ENCODE measurements around the gene ZNF282. TPM values are rescaled to one million over a fixed set of nuclear protein-coding genes. Genes with fewer than 3 reads are reported as not detected.

Gene ZNF282
- 100 to 1,000 TPM; 103 to 105 TPM for total RNA-seq

DNA sequence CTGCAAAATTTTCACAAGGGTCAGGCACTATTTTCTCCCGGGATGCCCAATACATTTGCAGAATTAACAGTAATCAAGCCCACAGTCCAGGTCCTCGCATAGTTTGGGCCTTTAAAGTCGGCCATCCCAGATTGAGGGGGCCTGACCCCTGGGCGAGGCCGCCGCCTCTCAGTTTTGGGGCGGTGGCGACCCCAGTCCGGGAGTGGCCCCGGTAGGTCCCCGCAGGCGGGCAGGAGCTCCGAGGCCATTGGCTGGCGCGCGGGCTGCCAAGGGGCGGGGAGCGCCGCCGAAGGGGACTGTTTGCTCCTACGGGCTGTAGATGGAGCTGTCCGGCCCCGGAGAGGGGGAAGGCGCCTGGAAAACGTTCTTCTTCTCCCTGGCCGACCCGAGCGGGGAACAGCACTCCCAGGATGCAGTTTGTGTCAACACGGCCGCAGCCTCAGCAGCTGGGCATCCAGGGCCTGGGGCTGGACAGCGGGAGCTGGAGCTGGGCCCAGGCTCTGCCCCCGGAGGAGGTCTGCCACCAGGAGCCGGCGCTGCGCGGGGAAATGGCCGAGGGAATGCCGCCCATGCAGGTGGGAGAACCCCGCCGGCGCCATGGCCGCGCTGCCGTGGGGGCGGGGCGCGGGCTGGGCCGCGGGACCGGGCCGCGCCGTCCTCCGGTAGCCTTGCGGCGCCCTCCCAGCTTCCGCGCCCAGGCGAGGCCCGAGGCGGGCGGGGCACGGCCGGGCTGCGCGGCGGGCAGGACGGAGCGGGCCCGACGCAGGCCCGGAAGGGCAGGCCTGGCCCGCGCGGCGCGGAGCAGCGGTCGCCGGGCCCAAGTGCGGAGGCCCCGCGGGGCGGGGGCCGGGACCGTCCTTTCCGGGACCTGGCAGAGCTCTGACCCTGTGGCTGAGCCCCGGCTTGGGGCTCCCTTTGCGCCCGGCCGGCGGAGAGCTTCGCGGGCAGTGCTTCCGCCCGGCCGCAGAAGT, at the start of gene ZNF282:
Gene ZNF282, plus strand, starts transcription at position 367 of the 971 bp plus-strand sequence. Its CDS starts 44 bp downstream, at position 411.
- no peaks in the 10 kb centered on the region for H3K9me3 Mint-ChIP-seq
- H3K4me1 Mint-ChIP-seq = peaks cover 17% of the 10 kb centered on the region
- peak within 1 kb of the TSS; percentile 90 for H3K4me3 Mint-ChIP-seq
- H3K27me3 Mint-ChIP-seq = no peaks in the 10 kb centered on the region
- H3K36me3 Mint-ChIP-seq (ENCODE audit: low read depth) = peaks cover 46% of the 10 kb centered on the region
- ATAC-seq (replicated peaks) = peak; percentile 93
- H3K27ac Mint-ChIP-seq = peak within 1 kb of the TSS; percentile 96

DNA sequence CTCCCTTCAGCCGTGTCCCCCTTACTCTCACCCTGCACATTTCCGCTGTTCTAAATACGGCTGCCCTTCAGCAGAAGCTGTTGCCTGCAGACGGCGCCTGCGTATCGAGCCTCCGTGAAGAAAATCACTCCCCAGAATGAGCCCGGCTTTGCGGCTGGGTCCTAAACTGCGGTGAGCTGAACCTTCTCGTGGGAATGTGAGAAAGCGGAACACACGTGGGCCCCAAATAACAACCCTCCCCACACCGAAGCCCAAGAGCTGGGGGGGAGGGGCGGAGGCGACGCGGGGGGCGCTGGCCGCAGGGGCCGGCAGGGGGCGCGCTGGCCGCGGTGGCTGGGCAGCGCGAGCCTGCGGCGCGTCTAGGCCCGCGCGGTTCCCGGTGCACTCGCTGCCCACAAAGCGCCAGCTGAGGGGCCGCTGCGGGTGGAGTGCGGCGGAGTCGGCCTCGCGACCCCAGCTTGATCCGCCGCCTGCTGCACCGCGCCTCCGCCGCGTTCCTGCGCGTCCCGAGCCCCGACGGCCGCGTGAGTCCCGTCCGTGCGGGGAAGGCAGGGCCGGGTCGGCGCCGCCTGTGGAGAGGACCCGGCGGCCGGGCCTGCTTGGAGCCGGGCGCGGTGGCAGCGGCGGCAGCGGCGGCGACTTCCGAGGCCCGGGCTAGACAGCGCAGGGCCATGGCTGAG, 48.1 kb upstream of the ZNF282 start, which contains the start of gene ZNF398:
Gene ZNF398, plus strand, starts transcription at position 382 of the 680 bp plus-strand sequence. Its CDS starts 290 bp downstream, at position 672.
- no peaks in the 10 kb centered on the region for H3K9me3 Mint-ChIP-seq
- no peaks in the 10 kb centered on the region for H3K27me3 Mint-ChIP-seq
- peaks cover 18% of the 10 kb centered on the region for H3K4me1 Mint-ChIP-seq
- ATAC-seq (replicated peaks) = peak; percentile 79
- H3K36me3 Mint-ChIP-seq (ENCODE audit: low read depth) = peaks cover 12% of the 10 kb centered on the region
- H3K27ac Mint-ChIP-seq = peak within 1 kb of the TSS; percentile 96
- H3K4me3 Mint-ChIP-seq = peak within 1 kb of the TSS; percentile 93

DNA sequence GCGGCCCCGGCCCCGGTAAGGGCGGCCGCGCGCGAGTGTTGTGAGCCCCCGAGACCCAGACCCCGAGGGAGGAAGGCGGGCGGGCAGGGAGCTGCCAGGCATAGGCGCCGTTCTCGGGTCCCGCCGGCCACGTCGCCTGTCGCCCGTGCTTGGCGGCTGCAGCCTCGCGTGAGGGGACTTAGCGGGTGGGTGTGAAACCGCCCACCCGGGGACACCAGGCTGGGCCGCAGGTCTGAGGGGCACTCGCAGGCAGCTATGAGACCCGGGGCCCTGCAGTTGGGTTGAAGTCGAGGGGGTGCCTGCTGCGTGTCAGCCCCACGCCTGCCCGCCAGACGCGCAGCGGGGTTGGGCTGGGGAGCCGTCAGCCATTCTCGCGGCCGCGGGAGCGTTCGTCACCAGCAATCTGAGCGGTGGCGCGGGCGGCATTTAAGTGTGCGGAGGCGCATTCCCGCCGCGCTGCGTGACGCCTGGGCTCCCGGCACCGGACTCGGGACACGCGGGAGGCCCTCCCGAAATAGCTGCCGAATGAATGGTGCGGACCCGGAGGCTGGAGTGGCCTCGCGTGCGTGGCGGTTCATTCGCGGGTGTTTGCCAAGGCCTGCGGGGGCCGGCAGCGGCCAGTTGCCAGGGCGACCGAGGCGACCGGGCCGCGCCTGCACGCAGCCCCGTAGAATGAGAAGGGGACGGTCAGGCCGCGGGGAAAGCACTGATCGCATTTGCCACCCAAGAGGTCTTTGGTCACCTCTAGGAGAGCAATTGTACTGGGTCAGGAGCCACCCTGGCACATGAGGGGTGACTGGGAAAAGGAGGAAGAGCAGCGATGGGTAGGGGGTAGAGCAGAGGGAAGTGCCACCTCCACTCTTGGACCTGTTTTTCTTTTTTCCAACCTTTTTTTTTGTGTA, 47.3 kb upstream of the ZNF282 start:
- H3K27me3 Mint-ChIP-seq = no peaks in the 10 kb centered on the region

DNA sequence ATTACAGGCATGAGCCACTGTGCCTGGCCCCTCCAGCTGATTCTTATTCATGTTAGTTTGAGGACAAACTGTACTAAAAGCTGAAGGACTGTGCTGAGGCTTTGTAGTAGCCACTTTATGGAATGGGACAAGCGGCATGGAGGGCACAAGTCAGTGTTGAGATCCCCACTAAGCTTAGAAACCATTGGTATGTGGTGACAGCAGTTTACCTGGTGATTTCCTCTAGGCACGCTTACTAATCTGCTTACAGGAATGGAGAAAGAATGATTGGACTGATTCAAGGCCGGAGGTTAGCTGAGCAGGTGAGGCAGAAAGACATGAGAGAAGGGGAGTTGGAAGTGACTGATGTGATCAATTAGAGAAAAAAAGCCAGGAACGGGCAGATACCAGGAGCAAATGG, 44.4 kb upstream of the ZNF282 start:
- Mint-ChIP-seq H3K27ac (peak overlapping the region; percentile 30), H3K4me1 (peaks cover 24% of the 10 kb centered on the region), H3K9me3 (no peaks in the 10 kb centered on the region), H3K27me3 (no peaks in the 10 kb centered on the region), H3K36me3 (ENCODE audit: low read depth) (peaks cover 39% of the 10 kb centered on the region), H3K4me3 (no peak overlapping the region)
- no peak for ATAC-seq (replicated peaks)

More for the DNA sequence above, 47.3 kb upstream of the ZNF282 start:
- no peaks in the 10 kb centered on the region for H3K9me3 Mint-ChIP-seq
- peak; percentile 44 for ATAC-seq (replicated peaks)
- H3K36me3 Mint-ChIP-seq (ENCODE audit: low read depth) = peaks cover 15% of the 10 kb centered on the region
- H3K27ac Mint-ChIP-seq = peak overlapping the region; percentile 70
- H3K4me3 Mint-ChIP-seq = peak overlapping the region; percentile 93
- peaks cover 18% of the 10 kb centered on the region for H3K4me1 Mint-ChIP-seq

DNA sequence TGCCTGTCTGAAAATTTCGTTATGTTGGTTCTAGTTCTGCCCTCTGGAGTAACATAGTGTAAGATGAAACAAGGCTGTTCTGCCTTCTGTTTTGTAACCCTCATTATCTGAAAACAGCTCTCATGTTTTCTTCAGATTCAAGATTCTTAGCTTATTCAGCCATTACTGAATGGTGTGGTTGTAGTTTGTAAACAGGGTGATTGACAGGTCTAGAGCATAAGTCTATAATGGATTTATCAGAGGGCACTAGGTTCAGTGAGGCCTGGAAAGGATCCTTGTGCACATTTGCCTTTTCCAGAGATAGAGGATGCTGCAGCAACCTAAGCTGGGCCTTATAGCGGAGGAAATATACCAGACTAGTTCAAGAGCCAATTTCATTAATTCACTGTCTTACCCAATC, 42.0 kb upstream of the ZNF282 start:
- Mint-ChIP-seq H3K36me3 (ENCODE audit: low read depth) (peaks cover 62% of the 10 kb centered on the region), H3K27me3 (no peaks in the 10 kb centered on the region), H3K27ac (no peak overlapping the region), H3K4me3 (no peak overlapping the region), H3K4me1 (peaks cover 35% of the 10 kb centered on the region), H3K9me3 (no peaks in the 10 kb centered on the region)
- no peak for ATAC-seq (replicated peaks)

DNA sequence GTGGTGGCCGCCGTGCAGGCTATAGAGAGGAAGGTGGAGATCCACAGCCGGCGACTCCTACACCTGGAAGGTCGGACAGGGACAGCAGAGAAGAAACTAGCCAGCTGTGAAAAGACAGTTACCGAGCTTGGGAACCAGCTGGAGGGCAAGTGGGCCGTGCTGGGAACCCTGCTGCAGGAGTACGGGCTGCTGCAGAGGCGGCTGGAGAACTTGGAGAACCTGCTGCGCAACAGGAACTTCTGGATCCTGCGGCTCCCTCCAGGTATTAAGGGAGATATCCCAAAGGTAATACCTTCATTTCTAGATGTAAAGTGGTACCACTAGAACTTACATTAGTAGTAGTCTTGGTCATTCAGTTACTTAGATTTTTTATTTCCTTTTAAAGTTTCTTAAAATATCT, 41.3 kb upstream of the ZNF282 start:
- Mint-ChIP-seq H3K27ac (no peak overlapping the region), H3K4me3 (no peak overlapping the region), H3K36me3 (ENCODE audit: low read depth) (peaks cover 69% of the 10 kb centered on the region), H3K4me1 (peaks cover 35% of the 10 kb centered on the region), H3K9me3 (no peaks in the 10 kb centered on the region), H3K27me3 (no peaks in the 10 kb centered on the region)
- no peak for ATAC-seq (replicated peaks)

DNA sequence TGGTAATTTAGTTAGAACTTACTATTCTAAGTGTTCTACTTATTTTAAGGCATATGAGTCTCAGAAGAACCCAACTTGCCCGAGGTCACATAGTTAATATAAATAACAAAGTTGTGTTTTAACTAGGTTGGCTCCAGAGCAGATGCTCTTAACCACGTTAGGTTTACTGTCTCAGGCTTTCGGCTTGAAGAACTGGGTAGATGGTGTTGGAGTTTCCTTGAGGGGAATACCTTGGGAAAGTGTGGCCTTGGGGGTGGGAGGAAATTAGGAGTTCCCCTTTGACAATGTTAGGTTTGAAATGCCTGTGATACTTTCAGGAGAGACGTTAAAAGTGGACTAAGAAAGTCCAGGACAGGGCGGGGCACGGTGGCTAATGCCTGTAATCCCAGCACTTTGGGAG, 38.4 kb upstream of the ZNF282 start:
- Mint-ChIP-seq H3K9me3 (no peaks in the 10 kb centered on the region), H3K4me3 (no peak overlapping the region), H3K4me1 (peaks cover 24% of the 10 kb centered on the region), H3K36me3 (ENCODE audit: low read depth) (peaks cover 91% of the 10 kb centered on the region), H3K27ac (no peak overlapping the region), H3K27me3 (no peaks in the 10 kb centered on the region)
- ATAC-seq (replicated peaks) = no peak

DNA sequence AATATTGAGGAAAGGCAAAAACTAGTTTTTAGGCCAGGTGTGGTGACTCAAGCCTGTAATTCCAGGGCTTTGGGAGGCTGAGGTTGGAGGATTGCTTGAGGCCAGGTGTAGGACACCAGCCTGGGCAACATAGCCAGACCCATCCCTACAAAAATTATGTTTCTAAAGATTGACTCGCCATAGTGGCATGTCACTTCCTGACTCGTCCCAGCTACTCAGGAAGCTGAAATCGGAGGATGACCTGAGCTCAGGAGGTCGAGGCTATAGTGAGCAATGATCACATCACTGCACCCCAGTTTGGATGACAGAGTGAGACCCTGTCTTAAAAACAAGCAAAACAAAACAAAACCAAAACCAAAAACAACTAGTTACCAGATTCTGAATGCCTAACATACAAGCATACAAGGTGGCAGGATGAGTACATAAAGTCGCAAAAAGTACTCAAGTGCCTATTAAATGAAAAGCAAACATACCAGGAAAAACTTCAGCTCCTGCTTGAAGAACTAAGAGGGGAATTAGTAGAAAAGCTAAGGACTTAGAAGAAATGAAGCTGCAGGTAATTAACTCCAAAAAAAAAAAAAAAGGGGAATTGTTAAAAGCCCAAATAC, 34.0 kb upstream of the ZNF282 start:
- Mint-ChIP-seq H3K27me3 (no peaks in the 10 kb centered on the region), H3K4me1 (peaks cover 10% of the 10 kb centered on the region), H3K36me3 (ENCODE audit: low read depth) (peaks cover 97% of the 10 kb centered on the region), H3K4me3 (peak overlapping the region; percentile 42), H3K27ac (peak overlapping the region; percentile 85), H3K9me3 (no peaks in the 10 kb centered on the region)
- ATAC-seq (replicated peaks) = peak; percentile 89

DNA sequence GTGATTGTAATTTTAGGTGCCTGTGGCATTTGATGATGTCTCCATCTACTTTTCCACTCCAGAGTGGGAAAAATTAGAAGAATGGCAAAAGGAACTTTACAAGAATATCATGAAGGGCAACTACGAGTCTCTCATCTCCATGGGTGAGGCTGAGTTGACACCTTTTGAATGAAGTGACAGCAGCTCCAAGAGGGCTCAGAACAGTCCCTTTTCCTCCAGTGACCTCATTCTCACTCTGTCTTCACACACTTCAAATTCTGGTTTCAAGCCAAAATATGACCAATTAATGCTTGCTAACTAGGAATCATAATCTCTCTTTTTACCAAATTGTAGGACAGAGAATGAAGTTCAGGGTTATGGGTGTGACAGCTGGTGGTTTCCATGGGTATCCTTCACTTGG, 29.2 kb upstream of the ZNF282 start:
- Mint-ChIP-seq H3K4me3 (no peak overlapping the region), H3K27ac (peak overlapping the region; percentile 24), H3K27me3 (no peaks in the 10 kb centered on the region), H3K4me1 (no peaks in the 10 kb centered on the region), H3K36me3 (ENCODE audit: low read depth) (peaks cover 97% of the 10 kb centered on the region), H3K9me3 (no peaks in the 10 kb centered on the region)
- ATAC-seq (replicated peaks) = no peak

DNA sequence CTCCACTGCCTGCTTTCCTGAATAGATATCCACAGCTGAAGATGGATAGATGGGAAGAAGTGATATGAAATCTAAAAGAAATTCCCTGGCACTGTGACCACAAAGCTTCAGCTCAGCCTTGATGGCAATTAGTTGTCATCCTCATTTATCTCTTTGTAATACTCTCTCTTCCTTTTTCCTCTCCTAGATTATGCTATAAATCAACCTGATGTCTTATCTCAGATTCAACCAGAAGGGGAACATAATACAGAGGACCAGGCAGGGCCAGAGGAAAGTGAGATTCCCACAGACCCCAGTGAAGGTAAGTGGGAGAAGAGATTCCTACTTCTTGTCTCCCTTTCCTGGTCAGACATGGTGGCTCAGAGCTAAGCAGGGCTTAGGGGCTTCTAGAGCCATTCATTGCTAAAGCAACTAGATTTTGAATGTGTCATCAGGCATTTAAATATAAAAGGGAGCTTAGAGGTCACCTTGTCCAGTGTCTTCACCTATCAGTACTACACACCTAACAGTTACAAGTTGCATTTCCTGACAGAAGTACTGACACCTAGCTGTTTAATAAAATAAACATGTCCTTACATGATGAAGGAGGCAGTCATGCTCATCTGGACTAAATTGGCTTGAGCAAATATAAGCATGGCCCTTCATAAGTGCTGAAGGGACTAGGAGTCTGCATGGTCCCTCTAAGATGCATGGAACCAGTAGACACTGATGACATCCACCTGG, 28.6 kb upstream of the ZNF282 start:
- Mint-ChIP-seq H3K27ac (no peak overlapping the region), H3K4me1 (no peaks in the 10 kb centered on the region), H3K4me3 (no peak overlapping the region), H3K9me3 (no peaks in the 10 kb centered on the region), H3K36me3 (ENCODE audit: low read depth) (peaks cover 97% of the 10 kb centered on the region), H3K27me3 (no peaks in the 10 kb centered on the region)
- no peak for ATAC-seq (replicated peaks)

DNA sequence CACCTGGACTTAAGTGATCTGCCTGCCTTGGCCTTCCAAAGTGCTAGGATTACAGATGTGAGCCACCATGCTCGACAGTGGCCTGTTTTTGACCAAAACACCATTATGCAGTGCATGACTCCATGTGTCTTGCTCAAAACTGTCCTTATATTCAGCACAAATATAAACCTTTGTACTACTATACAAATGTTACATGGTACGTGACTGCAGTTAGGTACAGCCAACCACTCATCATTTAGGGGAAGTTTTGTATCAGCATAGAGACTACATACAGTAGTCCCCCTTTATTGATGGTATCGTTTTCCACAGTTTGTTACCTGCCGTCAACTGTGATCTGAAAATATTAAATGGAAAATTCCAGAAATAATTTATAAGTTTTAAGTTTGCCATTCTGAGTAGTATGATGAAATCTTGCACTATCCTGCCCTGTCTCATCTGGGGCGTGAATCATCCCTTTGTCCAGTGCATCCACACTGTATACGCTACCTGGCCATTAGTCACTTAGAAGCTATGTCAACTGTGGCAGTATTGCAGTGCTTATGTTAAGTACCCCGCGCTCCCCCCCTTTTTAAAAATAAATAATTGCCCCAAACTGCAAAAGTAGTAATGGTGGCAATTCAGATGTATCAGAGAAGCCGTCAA, 23.3 kb upstream of the ZNF282 start:
- Mint-ChIP-seq H3K4me1 (no peaks in the 10 kb centered on the region), H3K27me3 (no peaks in the 10 kb centered on the region), H3K27ac (no peak overlapping the region), H3K4me3 (no peak overlapping the region), H3K36me3 (ENCODE audit: low read depth) (peaks cover 86% of the 10 kb centered on the region), H3K9me3 (no peaks in the 10 kb centered on the region)
- ATAC-seq (replicated peaks) = no peak

DNA sequence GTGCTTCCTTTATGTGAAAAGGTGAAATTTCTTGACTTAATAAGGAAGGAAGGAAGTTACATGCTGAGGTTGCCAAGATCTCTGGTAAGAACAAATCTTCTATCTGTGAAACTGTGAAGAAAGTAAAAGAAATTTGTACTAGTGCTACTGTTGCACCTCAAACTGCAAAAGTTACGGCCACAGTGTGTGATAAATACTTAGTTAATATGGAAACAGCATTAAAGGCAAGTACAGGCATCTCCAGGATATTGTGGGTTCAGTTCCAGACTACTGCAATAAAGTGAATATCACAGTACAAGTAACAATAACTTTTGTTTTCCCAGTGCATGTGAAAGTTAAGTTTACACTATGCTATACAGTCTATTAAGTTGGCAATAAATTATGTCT, 22.8 kb upstream of the ZNF282 start:
- ATAC-seq (replicated peaks) = no peak
- Mint-ChIP-seq H3K36me3 (ENCODE audit: low read depth) (peaks cover 86% of the 10 kb centered on the region), H3K9me3 (no peaks in the 10 kb centered on the region), H3K4me3 (no peak overlapping the region), H3K27ac (no peak overlapping the region), H3K27me3 (no peaks in the 10 kb centered on the region), H3K4me1 (no peaks in the 10 kb centered on the region)

DNA sequence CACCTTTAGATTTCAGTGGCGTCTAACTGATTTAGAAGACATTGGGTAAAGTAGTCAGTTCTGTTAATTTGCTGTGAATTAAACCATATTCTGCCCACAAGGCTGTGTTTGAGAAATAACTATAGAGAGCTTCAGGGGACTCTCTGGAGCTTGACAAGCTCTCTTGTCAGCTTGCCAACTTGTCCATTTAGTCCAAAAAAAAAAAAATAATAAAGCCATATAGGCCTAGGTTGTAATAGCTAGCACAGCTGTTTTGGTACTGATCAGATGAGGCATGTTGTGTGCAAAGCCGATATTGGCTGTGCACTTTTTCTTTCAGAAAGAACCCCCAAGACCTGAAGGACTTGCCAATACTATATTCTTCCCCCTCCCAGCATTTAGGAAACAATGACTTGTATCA, 20.2 kb upstream of the ZNF282 start:
- Mint-ChIP-seq H3K9me3 (no peaks in the 10 kb centered on the region), H3K4me3 (no peak overlapping the region), H3K27me3 (no peaks in the 10 kb centered on the region), H3K36me3 (ENCODE audit: low read depth) (peaks cover 86% of the 10 kb centered on the region), H3K27ac (no peak overlapping the region), H3K4me1 (no peaks in the 10 kb centered on the region)
- ATAC-seq (replicated peaks) = no peak
